ENCODE measurements around the gene FAM200C. TPM values are rescaled to one million over a fixed set of nuclear protein-coding genes. Genes with fewer than 3 reads are reported as not detected.

The FAM200C gene
- total RNA-seq, 1 donor, result 4.7 TPM

DNA sequence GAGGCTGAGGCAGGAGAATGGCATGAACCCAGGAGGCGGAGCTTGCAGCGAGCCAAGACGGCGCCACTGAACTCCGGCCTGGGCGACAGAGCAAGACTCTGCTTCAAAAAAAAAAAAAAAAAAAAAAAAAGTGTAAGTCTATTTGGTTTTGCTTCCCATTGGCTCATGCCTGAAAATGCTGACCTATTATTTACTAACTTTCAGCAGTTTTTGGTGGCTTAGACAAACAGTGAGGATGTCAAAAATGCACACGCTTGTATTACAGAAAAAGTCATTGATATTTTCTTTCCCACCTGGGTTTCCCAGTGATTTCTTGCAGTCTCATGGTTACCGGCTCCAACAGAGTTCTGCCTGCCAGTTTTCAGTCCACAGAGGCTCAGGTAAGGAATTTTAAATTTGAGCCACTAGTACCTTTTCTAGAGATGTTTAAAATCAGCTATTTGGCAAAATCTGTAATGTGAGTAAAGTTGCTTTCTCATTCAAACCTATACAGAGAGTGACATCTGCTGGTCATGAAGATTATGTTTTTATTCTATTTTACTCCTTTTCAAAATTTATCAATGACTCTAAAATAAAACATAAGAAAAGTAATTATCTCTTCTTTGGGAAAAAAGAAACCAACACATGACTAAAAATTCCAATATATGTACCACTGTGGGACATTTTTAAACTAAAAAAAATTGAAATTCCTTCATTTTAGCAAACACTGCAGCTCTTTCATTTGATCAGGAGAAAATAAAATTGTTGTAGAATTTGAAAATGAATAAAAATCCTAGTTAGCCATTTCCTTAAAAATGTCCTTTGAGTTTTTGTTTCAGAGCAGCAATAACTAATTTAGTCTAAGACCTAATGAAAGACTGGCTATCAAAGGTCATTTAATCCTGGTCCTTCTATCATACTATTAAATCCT lies 8.8 kb downstream of the FAM200C start:
- no peak overlapping the region for H3K4me3 ChIP-seq (ENCODE audit: low read depth, low read length)
- TF ChIP-seq, protein P1, sequence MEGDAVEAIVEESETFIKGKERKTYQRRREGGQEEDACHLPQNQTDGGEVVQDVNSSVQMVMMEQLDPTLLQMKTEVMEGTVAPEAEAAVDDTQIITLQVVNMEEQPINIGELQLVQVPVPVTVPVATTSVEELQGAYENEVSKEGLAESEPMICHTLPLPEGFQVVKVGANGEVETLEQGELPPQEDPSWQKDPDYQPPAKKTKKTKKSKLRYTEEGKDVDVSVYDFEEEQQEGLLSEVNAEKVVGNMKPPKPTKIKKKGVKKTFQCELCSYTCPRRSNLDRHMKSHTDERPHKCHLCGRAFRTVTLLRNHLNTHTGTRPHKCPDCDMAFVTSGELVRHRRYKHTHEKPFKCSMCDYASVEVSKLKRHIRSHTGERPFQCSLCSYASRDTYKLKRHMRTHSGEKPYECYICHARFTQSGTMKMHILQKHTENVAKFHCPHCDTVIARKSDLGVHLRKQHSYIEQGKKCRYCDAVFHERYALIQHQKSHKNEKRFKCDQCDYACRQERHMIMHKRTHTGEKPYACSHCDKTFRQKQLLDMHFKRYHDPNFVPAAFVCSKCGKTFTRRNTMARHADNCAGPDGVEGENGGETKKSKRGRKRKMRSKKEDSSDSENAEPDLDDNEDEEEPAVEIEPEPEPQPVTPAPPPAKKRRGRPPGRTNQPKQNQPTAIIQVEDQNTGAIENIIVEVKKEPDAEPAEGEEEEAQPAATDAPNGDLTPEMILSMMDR (IDR thresholded peaks at IDR 0.05; ENCODE audit: insufficient read depth, low read depth, low read length), result peak; percentile 45
- peak; percentile 27 for DNase-seq (ENCODE audit: low read depth)

DNA sequence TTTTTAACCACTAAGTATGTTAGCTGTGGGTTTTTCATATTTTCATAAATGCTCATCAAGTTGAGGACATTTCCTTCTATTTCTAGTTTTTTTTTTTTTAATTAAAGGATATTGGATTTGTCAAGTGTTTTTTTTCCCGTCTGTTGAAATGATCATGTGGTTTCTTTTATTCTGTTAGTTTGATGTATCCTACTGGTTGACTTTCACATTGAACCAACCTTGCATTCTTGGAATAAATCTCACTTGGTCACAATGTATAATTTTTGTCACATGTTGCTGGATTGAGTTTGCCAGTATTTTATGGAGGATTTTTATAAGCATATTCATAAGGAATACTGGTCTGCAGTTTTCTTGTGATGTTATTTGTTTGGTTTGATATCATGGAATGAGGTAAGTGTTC lies 12.4 kb downstream of the FAM200C start:
- no peak for DNase-seq (ENCODE audit: low read depth)
- H3K4me3 ChIP-seq (ENCODE audit: low read depth, low read length), result no peak overlapping the region
- TF ChIP-seq, protein P1 (IDR thresholded peaks at IDR 0.05; ENCODE audit: insufficient read depth, low read depth, low read length), result no peak

DNA sequence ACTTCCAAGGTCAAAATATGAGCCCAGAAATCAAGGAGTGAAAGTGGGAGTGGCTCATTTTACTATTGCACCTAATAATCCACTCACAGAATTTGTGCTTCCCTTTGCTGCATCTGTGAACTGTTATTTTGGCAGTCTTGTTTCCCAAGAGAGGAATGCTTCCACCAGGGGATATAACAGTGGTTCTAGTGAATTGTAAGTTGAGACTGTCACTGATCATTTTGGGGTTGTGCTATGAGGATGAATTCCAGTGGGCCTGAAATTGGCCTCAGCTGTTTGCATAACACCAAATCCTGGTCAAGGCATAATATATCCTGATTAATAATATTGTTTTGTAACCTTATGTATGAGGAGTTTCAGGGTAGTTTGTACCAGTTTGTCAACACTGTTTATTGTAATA lies 14.4 kb downstream of the FAM200C start:
- no peak for DNase-seq (ENCODE audit: low read depth)
- TF ChIP-seq, protein P1 (IDR thresholded peaks at IDR 0.05; ENCODE audit: insufficient read depth, low read depth, low read length), result no peak
- no peak overlapping the region for H3K4me3 ChIP-seq (ENCODE audit: low read depth, low read length)

DNA sequence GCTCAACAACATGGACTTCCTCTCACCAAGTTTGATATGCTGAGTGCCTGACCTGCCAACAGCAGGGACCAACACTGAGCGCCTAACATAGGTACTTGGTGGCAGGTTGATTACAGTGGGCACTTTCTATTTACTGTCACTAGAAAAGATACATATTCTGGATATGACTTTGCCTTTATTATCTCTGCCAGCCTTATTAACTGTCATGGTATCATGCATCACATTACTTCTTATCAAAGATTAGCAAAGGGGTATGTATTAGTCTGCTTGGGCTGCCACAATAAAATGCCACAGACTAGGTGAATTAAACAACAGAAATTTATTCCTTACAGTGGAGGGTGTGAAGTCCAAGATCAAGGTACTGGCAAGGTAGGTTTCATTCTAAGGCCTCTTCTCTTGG lies 15.2 kb downstream of the FAM200C start:
- DNase-seq (ENCODE audit: low read depth), result no peak
- H3K4me3 ChIP-seq (ENCODE audit: low read depth, low read length), result no peak overlapping the region
- TF ChIP-seq, protein P1 (IDR thresholded peaks at IDR 0.05; ENCODE audit: insufficient read depth, low read depth, low read length), result no peak

DNA sequence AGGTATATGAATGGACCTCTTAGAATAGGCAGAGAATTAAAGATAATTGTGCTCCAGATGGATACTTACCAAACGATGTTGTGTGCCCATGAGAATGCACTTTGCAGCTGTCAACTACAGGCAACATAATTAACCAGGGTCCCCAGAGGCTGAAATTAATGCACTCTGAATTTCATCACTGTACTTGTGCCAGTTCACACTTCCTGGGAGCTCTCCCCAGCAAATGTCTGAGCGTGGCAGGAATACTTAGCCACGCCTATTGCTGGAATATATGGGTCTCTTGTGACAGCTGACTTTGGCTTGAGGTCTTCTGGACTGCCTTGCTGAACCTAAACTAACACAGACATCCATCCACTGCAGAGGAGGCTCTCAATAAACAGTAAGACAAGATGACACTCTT lies 17.5 kb downstream of the FAM200C start:
- no peak overlapping the region for H3K4me3 ChIP-seq (ENCODE audit: low read depth, low read length)
- TF ChIP-seq, protein P1 (IDR thresholded peaks at IDR 0.05; ENCODE audit: insufficient read depth, low read depth, low read length), result no peak
- no peak for DNase-seq (ENCODE audit: low read depth)

DNA sequence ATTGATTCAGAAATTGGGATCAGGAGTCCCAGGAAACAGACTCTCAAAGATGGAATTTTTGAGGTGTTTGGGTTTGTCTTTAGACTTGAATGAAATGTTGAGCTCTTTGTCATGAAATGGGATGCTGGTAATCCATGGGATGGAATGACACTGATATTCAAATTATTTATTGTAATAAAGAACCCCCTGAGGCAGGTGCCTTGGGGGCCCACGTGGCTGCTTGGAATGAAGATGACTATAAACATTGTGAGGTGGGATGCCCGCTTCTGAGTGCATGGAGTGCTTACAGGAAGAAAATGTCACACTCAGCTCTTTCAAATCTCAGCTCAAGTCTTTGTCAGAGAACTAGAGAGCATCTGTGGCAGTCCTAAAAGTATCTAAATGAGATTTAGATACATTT lies 19.8 kb downstream of the FAM200C start:
- no peak for DNase-seq (ENCODE audit: low read depth)
- TF ChIP-seq, protein P1 (IDR thresholded peaks at IDR 0.05; ENCODE audit: insufficient read depth, low read depth, low read length), result no peak
- no peak overlapping the region for H3K4me3 ChIP-seq (ENCODE audit: low read depth, low read length)
